Endothelial cell of hepatic sinusoid (primary cell): ENCODE results near the gene SLC5A5.

Source experiments
- in situ Hi-C: cut with HindIII; loops from 2 replicates; pipeline ENCODE4 v1.10.0; 2017; ENCODE audit warnings: low sequenced_read_pairs

Gene SLC5A5

DNA sequence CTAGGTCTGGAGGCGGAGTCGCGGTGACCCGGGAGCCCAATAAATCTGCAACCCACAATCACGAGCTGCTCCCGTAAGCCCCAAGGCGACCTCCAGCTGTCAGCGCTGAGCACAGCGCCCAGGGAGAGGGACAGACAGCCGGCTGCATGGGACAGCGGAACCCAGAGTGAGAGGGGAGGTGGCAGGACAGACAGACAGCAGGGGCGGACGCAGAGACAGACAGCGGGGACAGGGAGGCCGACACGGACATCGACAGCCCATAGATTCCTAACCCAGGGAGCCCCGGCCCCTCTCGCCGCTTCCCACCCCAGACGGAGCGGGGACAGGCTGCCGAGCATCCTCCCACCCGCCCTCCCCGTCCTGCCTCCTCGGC is at the start of gene SLC5A5:
SLC5A5 (plus strand) TSS at position 68 of the 373 bp plus-strand sequence. CDS start 375 bp downstream, outside the sequence.
- in situ Hi-C loops: loop anchor here (25.0 kb wide), 1 partner anchor 160 kb away; the partner anchor contains the start of gene MAP1S

DNA sequence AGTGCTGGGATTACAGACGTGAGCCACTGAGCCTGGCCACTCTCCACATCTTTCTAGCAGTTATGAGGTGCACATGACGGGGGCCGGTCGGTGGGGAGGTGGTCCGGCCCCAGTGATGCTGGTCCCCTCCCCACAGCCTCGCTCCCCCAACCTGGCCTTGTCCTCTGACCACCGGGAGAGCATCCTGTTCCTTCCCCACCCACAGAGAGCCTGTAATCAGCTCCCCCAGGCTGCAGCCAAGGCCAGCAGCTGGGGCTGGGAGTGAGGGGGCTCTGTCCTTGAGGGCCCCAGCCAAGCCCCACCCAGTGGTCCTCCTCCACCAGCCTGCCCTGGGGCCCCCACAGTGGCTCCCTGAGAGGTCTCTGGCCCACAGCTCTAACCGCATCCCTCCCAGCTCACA is 47.4 kb upstream of the SLC5A5 start:
- in situ Hi-C loops: no loop called here

- in situ Hi-C loops: no loop called here
Measured at GRCh38 chr19:17826508-17827056, 45.2 kb upstream of the SLC5A5 start.

GRCh38 chr19:17829855-17830566 is 41.7 kb upstream of the SLC5A5 start:
- in situ Hi-C loops: loop anchor here (10.0 kb wide), 1 partner anchor 305 kb away; a partner anchor contains a TSS

DNA sequence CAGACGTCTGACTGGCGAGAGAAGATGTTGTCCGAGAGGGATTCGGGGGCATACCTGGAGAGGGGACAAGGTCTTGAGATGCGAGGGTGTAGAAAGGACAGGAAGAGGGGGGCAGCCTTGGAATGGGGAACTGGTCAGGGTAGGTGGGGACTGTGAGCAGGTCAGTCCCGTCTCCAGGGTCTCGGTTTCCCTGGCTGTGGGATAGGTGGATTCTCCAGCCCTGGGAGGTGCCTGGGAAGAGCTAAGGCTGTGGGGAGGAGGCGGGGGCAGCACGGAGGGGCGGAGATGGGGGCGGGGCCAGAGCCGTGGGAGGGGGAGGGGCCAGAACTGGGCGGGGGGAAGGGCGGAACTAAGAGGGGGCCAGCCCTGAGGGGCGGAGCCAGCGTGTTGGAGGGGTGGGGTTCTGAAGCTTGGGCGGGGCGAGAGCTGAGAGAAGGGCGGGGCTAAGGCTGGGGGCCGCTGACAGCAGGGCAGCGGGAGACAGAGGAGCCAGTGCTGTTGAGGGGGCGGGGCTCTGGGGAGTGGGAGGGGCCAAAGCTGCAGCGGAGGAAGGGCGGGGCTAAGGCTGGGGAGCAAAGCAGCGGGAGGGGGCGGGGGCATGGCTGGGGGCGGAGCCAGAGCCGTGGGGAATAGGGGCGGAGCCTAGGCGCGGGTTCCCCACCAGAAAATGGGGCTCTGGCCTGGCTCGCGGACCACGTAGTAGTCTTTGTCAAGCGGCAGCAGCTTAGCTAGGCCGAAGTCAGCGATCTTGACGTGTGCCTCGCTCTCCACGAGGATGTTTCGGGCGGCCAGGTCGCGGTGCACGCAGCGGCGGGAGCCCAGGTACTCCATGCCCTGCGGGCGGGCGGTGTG is 41.0 kb upstream of the SLC5A5 start:
- in situ Hi-C loops: loop anchor here (10.0 kb wide), 1 partner anchor 306 kb away; a partner anchor contains a TSS

DNA sequence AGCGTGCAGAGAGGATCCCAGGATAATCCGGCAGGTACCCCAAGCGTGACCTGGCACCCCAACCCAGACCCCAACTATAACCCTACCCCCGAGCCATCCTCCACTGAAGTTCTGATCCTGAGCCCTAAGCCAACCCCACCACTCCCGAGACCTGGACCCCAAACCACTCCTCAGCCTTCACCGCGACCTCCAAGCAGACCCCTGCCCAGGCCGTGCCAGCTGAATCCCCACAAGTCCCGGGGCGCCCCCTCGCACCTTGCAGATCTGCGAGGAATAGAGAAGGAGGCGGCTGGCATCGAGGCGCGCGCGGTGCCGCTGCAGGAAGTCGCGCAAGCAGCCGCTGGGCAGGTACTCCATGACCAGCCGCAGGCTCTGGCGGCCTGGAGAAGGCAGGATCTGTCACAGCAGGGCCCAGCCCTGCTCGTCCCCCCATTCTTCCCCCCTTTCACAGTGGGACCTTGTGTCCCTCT is 40.3 kb upstream of the SLC5A5 start:
- in situ Hi-C loops: loop anchor here (10.0 kb wide), 1 partner anchor 307 kb away; a partner anchor contains a TSS

- in situ Hi-C loops: loop anchor here (10.0 kb wide), 1 partner anchor 308 kb away; a partner anchor contains a TSS
Measured at GRCh38 chr19:17832443-17833208, 39.1 kb upstream of the SLC5A5 start.

DNA sequence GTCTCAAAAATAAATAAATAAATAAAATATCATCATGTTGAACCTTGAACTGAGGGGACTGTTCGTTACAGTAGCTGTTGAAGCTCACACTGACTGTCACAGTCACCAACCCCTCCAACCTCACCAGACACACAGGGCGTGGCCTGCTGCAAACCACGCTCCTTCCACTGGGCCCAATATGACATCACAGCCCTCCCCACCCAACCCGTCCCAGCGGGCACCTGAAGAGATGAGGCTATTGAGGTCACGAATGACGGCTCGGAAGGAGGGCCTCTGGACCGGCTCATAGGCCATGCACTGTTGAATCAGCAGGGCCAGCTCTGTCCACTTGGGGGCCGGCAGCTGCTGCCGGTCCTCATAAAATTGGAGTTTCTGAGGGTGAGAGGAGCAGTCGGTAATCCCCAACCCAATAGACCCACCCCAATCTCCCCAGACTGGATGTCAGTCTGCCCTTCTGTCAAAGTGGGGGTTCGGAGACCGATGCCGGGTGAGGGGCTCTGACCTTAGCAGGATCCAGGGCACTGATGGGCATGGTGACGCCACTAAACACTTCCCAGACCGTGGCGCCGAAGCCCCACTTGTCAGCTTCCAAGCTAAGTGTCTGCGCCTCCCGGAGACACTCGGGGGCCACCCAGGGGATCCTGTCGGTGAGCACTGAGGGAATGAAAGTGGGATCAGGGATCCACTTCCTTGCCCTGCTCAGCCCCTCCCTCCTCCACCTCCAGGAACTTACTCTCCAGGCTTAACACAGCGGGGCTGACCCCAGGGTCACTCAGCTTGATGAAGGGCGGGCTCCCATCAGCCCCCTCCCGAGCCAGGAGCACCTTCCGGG is 37.2 kb upstream of the SLC5A5 start:
- in situ Hi-C loops: loop anchor here (10.0 kb wide), 1 partner anchor 310 kb away; a partner anchor contains a TSS

DNA sequence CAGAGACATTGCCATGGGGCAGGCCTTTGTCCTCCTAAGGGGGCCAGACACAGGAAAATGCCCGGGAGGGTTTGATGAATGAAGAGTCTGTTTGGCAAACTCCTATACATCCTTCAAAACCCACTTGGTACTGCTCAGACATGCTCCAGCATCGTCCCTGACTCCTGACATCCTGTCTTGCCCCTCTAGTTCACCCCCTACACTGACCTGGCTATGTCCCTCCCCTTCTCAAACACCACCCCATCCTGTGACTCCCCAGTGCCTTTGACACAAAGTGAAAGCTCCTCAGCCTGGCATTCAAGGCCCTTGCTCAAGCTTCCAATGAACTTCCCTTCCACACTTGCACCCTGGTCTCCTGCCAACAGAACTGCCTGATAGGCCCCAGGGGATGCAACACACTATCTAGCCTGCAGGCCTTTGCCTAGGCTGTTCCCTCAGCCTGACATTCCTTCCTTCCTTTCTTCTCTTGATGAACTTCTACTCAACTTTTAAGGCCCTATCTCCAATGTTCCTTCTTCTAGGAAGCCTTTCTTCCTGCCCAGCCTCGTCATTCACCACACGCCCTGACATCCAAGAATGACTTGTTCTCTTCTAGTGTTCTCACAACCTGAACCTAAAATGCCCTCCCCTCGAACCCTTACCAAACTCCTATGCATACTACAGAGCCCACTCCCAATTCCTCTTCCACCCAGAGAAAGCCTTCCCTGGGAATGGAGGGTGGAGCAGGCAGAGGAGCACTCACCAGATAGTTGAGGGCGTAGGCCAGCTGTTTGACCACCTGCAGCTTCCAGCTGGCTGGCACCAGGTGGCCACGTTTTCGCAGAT is 36.4 kb upstream of the SLC5A5 start:
- in situ Hi-C loops: loop anchor here (10.0 kb wide), 1 partner anchor 311 kb away; a partner anchor contains a TSS

DNA sequence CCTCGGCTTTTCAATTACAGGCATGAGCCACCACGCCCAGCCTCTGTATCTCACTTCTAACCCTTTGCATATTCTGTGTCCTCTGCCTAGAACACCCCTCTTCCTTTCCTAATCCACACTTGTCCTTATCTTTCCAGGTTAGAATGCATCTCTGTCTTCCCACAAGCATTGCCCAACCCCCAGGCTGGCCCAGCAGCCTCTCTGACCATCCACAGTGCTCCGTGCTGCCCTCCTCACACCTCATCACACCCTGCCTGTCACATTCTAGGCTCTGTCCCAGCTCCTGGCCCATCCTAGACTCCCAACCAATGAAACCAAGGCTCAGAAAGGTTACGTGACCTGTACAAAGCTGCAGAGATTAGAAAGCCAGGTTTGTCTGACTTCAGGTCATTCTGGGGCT is 35.2 kb upstream of the SLC5A5 start:
- in situ Hi-C loops: loop anchor here (10.0 kb wide), 1 partner anchor 312 kb away; a partner anchor contains a TSS

- in situ Hi-C loops: loop anchor here (10.0 kb wide), 1 partner anchor 313 kb away; a partner anchor contains a TSS
Measured at GRCh38 chr19:17837972-17838371, 33.8 kb upstream of the SLC5A5 start.

- in situ Hi-C loops: no loop called here
Measured at GRCh38 chr19:17840019-17840418, 31.7 kb upstream of the SLC5A5 start.

GRCh38 chr19:17841371-17841809 is 30.4 kb upstream of the SLC5A5 start:
- in situ Hi-C loops: no loop called here

DNA sequence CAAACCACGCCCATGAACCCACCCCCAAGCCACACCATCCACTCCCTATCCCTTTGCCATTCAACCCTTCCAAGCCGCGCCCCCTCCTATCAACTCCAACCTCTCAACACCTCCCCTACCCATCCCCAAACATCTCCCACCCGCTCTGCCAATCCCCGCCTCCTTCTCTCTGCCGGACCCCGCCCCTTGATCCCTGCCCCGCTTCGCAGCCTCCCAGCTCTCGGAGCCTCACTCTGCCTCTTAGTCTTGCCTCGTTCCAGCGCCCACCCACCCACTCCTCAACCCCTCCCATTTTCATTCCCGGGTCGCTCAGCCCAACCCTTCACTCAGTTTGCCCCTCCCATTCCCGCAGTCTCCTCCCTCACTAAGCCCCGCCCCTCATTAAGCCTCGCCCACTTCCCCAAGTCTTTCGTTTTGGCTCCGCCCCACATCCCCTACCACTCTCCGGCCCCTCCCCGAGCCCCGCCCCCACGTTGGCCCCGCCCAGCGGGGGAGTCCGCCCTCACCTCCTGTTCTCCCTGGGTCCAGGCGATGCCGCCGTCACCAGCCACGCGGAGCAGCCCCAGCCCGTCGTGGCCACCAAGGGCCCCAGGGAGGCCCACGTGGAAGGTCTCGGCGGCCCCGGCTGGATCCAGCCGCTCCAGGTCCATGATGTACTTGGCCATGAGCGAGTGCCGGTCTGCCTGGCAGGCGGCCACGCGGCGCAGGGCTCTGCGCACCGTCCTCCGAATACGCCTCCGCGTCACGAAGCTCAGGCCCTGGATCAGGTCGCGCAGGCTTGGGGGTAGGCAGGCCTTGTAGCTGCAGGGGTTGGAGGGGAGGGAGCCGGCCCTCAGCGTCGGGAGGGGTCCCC is 29.7 kb upstream of the SLC5A5 start:
- in situ Hi-C loops: no loop called here

DNA sequence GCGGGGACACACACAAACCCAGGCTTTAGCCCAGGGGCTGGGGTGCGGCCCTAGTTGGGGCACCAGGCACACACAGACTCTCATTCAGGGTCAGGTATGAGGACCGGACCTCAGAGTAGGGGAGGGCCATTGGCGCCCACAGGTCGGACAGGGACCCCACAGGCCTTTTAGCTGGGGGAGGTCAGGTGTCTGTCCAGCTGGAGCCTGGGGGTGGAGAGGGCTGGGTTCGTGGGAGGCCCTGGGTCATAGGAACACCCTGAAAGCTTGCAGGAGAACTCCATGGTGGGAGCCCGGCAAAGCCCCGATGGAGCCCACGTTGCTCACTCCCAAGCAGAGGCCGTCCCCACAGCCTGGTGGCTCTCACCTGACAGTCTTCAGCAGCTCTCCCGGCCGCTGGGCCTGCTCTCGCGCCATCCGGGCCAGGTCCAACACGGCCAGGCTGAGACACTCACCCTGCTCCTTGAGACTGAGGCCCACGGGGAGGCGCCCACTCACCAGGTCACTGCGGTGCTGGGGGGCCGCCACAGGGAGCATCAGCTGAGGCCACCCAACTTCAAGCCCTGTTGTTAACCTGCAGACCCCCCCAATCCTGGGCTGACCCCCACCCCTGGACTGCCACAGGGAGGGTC is 29.0 kb upstream of the SLC5A5 start:
- in situ Hi-C loops: no loop called here

GRCh38 chr19:17843292-17843827 is 28.4 kb upstream of the SLC5A5 start:
- in situ Hi-C loops: no loop called here
